Mononuclear cell (primary cell): ENCODE measurements around the gene IGDCC3. TPM values are rescaled to one million over a fixed set of nuclear protein-coding genes. Genes with fewer than 3 reads are reported as not detected.

Experiments used
- H3K27me3 ChIP-seq: 2 replicates; pipeline ENCODE4 v1.6.0; 2011; ENCODE audit warnings: low read length, control low read depth; ENCODE audit not compliant: insufficient read depth
- H3K4me1 ChIP-seq: 2 replicates; pipeline ENCODE4 v1.5.1; 2011; ENCODE audit warnings: mild to moderate bottlenecking, low read length, control low read depth; ENCODE audit not compliant: insufficient read depth
- H3K4me3 ChIP-seq: 2 replicates; pipeline ENCODE4 v1.5.1; 2011; ENCODE audit warnings: mild to moderate bottlenecking, low read length, moderate library complexity
- H3K9me3 ChIP-seq: 2 replicates; pipeline ENCODE4 v1.5.1; 2011; ENCODE audit warnings: low read depth, mild to moderate bottlenecking, control low read depth, low read length
- total RNA-seq: library from RNA; depleted of rRNA; stranded (reverse); fragments of >200 nt; gene quantifications from one replicate; pipeline ENCODE4 v1.2.3, GENCODE V29; 2012

Gene IGDCC3
- total RNA-seq, 1 donor = not detected

GRCh38 chr15:65373163-65373651 lies 4.6 kb downstream of the IGDCC3 start:
- Histone ChIP-seq H3K27me3 (peaks cover 32% of the 10 kb centered on the region), H3K4me3 (no peak overlapping the region), H3K4me1 (peaks cover 8% of the 10 kb centered on the region), H3K9me3 (no peaks in the 10 kb centered on the region)

DNA sequence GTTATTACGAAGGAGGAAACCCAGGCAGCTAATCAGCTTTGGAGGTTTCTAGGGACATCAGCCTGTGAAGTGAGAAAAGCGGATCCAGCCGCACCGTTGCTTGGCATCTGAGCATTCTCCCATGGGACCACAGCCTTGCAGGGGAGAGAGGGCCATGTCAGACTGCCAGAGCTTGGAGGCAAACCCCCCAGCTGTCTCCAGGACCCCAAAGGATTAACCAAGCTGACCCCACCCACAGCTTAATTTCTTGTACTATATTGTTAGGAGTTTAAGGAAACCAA lies 5.1 kb downstream of the IGDCC3 start:
- H3K9me3 ChIP-seq = no peaks in the 10 kb centered on the region
- peaks cover 30% of the 10 kb centered on the region for H3K27me3 ChIP-seq
- peaks cover 8% of the 10 kb centered on the region for H3K4me1 ChIP-seq
- H3K4me3 ChIP-seq = no peak overlapping the region

- H3K9me3 ChIP-seq = no peaks in the 10 kb centered on the region
- H3K4me1 ChIP-seq = peaks cover 6% of the 10 kb centered on the region
- peaks cover 28% of the 10 kb centered on the region for H3K27me3 ChIP-seq
- H3K4me3 ChIP-seq = no peak overlapping the region
These were observed 5.6 kb downstream of the IGDCC3 start for GRCh38 chr15:65371976-65372786.

GRCh38 chr15:65370885-65371284 lies 6.9 kb downstream of the IGDCC3 start:
- no peaks in the 10 kb centered on the region for H3K4me1 ChIP-seq
- H3K4me3 ChIP-seq = no peak overlapping the region
- H3K9me3 ChIP-seq = no peaks in the 10 kb centered on the region
- H3K27me3 ChIP-seq = peaks cover 16% of the 10 kb centered on the region

DNA sequence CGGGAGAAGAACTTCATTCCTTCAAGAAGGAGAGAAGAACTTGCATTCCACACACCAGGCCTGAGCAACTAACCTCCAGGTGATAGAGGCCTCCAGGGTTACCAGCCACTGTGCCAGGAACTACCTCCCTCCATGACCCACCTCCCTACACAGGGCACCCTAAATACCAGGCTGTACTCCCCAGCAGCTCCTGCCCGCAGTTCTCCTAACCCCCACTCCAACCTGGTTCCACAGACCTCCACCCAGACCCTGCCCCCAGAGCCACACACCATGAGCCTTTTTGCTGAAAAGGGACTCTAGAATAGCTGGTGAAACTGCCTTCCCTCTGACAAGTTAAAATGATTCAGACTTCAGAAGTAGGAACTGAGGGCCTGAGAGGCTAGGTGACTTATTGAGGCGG lies 8.2 kb downstream of the IGDCC3 start:
- Histone ChIP-seq H3K4me1 (no peaks in the 10 kb centered on the region), H3K9me3 (no peaks in the 10 kb centered on the region), H3K4me3 (no peak overlapping the region), H3K27me3 (peaks cover 5% of the 10 kb centered on the region)

DNA sequence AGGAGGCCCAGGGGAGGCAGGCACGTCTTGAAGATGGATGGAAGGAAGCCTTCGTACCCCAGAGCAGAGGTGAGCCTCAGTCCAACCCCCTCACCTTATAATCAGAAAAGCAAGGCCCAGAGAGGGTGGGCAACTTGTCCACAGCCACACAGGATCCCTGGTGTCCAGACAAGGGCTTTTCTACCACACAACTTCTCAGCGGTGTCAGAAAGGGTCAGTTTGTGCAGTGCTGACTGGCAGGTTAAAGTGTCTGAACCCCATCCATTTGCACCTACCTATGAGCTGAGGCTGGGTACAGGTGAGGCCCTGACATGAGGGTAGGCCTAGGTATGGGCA lies 8.6 kb downstream of the IGDCC3 start:
- no peak overlapping the region for H3K4me3 ChIP-seq
- no peaks in the 10 kb centered on the region for H3K4me1 ChIP-seq
- H3K9me3 ChIP-seq = no peaks in the 10 kb centered on the region
- H3K27me3 ChIP-seq = peaks cover 5% of the 10 kb centered on the region

- Histone ChIP-seq H3K27me3 (peaks cover 3% of the 10 kb centered on the region), H3K9me3 (no peaks in the 10 kb centered on the region), H3K4me3 (no peak overlapping the region), H3K4me1 (no peaks in the 10 kb centered on the region)
These were observed 9.2 kb downstream of the IGDCC3 start for GRCh38 chr15:65368302-65369211.

DNA sequence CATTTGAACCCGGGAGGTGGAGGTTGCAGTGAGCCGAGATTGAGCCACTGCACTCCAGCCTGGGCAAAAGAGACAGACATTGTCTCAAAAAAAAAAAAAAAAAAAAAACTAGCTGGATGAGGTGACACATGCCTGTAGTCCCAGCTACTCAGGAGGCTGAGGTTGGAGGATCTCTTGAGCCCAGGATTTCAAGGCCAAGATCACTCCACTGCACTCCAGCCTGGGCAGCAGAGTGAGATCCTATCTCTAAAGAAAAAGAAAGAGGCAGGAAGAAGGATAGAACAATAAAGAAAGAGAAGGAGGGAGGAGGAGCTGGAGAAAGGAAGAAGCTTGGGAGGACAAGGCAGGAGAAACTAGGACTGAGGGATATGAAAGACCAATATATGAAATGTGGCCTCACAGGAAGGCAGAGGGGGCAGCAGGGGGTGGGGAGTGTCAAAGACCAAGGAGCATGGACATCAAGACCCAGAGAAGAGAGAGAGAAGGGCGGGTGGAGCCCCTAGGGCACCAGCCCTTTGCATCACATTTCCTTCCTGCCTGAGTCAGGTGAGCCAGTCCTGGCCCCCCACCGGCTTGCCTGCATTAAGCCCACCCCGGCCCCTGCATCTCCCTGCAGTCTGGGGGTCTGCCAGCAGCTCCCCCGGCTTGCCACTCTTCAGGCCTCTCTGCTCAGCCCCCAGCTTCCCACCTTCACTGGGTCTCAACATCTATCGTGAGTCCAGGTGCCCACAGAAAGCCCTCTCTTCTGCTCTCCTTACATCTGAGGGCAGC lies 11.5 kb downstream of the IGDCC3 start:
- Histone ChIP-seq H3K4me3 (no peak overlapping the region), H3K9me3 (no peaks in the 10 kb centered on the region), H3K27me3 (no peaks in the 10 kb centered on the region), H3K4me1 (no peaks in the 10 kb centered on the region)

DNA sequence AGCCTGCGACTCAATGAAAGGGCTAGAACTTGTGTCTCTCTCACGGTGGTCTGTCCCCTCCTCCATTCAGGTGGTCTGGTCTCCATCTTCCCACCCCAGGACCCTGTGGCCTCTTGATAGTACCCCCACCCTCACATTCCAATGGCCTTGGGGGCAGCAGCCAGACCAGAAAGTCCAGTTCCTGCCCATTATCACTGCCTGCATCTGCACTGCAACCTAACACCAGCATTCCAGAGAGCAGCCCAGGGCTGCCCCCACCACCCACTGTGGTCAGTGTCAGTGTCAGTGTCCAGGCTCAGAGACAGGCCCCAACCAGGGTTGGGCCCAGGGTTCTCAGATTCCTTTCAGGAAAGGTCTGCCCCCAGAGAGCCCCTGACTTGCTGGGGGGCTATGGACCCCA lies 12.6 kb downstream of the IGDCC3 start:
- no peaks in the 10 kb centered on the region for H3K4me1 ChIP-seq
- no peaks in the 10 kb centered on the region for H3K27me3 ChIP-seq
- H3K9me3 ChIP-seq = no peaks in the 10 kb centered on the region
- H3K4me3 ChIP-seq = no peak overlapping the region

DNA sequence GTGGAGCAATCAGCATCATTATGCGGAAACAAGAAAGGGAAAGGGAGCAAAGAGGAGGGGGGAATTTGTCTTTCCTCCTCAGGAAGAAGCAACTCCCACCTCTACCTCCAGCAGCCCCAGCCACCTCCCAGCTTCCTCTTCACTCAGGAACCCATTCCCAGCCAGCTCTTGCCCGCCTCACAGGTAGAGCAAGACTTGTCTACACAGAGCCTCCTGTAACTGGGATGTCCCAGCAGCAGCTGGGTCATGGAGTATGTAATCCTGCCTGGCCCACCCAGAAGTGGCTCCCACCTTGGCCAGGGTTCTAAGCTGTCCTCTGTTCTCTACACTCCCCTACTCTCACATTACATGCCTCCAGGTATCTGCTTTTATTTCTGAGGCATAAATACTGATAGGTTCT lies 14.0 kb downstream of the IGDCC3 start:
- H3K9me3 ChIP-seq = no peaks in the 10 kb centered on the region
- no peak overlapping the region for H3K4me3 ChIP-seq
- no peaks in the 10 kb centered on the region for H3K4me1 ChIP-seq
- no peaks in the 10 kb centered on the region for H3K27me3 ChIP-seq

DNA sequence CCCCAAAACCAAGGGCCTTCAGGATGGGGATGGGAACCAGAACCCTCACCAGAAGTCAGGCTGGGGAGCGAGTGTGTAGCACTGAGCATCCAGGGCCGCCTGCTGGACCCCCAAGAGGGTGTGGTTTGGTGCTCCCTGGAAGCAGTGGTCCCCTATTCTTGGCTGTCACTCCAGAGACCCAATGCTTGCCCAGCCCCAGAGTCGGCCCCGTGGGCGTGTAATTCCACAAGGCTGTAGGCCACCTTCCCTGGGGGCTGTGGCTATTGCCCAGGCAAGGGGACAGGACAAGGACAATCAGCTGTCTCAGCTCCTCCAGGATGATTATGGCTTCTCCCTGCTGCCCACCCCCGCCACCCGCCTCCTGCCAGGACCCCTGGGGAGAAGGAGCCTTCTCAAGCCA lies 14.5 kb downstream of the IGDCC3 start:
- H3K27me3 ChIP-seq = no peaks in the 10 kb centered on the region
- H3K9me3 ChIP-seq = no peaks in the 10 kb centered on the region
- no peak overlapping the region for H3K4me3 ChIP-seq
- H3K4me1 ChIP-seq = no peaks in the 10 kb centered on the region

GRCh38 chr15:65362491-65362890 lies 15.3 kb downstream of the IGDCC3 start:
- Histone ChIP-seq H3K27me3 (peaks cover 6% of the 10 kb centered on the region), H3K4me3 (no peak overlapping the region), H3K4me1 (no peaks in the 10 kb centered on the region), H3K9me3 (no peaks in the 10 kb centered on the region)

- H3K9me3 ChIP-seq = no peaks in the 10 kb centered on the region
- H3K27me3 ChIP-seq = peaks cover 11% of the 10 kb centered on the region
- no peaks in the 10 kb centered on the region for H3K4me1 ChIP-seq
- no peak overlapping the region for H3K4me3 ChIP-seq
These were observed 15.9 kb downstream of the IGDCC3 start for GRCh38 chr15:65361708-65362459.

- no peaks in the 10 kb centered on the region for H3K4me1 ChIP-seq
- H3K9me3 ChIP-seq = no peaks in the 10 kb centered on the region
- no peak overlapping the region for H3K4me3 ChIP-seq
- H3K27me3 ChIP-seq = peaks cover 22% of the 10 kb centered on the region
These were observed 17.3 kb downstream of the IGDCC3 start for GRCh38 chr15:65360506-65360905.
